HCT116 (cell line): ENCODE results near the gene C5orf63. TPM values are rescaled to one million over a fixed set of nuclear protein-coding genes. Genes with fewer than 3 reads are reported as not detected.

Experiments used
- ATAC-seq: fragments of 200-7000 bp; cut with Tn5 transposase; 2 replicates; pipeline ENCODE4 v1.9.1; 2020; ENCODE audit warnings: mild to moderate bottlenecking, moderate library complexity
- Bru-seq: library from RNA; stranded (reverse); fragments of 400-500 nt; gene quantifications from one replicate; lab custom pipeline; 2021; lab: Mats Ljungman, UMichigan
- BruChase-seq, 2 experiments: library from RNA; stranded (reverse); fragments of 400-500 nt; gene quantifications; one replicate each; lab custom pipeline; 2021; lab: Mats Ljungman, UMichigan
- BruUV-seq: library from RNA; stranded (reverse); fragments of 400-500 nt; replicated peaks from 2 replicates; lab custom pipeline; 2021; lab: Mats Ljungman, UMichigan
- CTCF ChIA-PET: fragments of 300-600 bp; sonication (Branson Sonifier 250); formaldehyde crosslinking; loops from one replicate; lab custom pipeline; 2021; ENCODE audit warnings: antibody characterized with exemption; lab: Charles Lee
- POLR2A ChIA-PET: fragments of 300-600, 350-600 bp; sonication (Branson Sonifier 250); formaldehyde crosslinking; loops from one replicate; lab custom pipeline; 2021; ENCODE audit warnings: antibody characterized with exemption; lab: Charles Lee
- RAD21 ChIA-PET, 2 experiments: fragments of 300-600 bp; sonication (Branson Sonifier 250); formaldehyde crosslinking; loops; one replicate each; lab custom pipeline; 2023; ENCODE audit warnings: low total read pairs in 2 of 2; ENCODE audit not compliant: uncharacterized antibody in 2 of 2, unreplicated experiment in 2 of 2, low non-redundant PET in 1 of 2; lab: Charles Lee
- DNase-seq: peaks from one replicate; pipeline ENCODE4 v3.0.0-alpha.2; 2010; ENCODE audit warnings: low read depth, low spot score
- H2AFZ ChIP-seq: fragments of 200-600 bp; shearing (Covaris generic), sonication (generic); 2 replicates; pipeline ENCODE4 v1.6.1; 2017; ENCODE audit warnings: low read depth, mixed run types, mixed read lengths, antibody characterized with exemption, low read length; ENCODE audit not compliant: poor library complexity, severe bottlenecking
- H3K27ac ChIP-seq: 2 replicates; pipeline ENCODE4 v1.5.1; 2012; ENCODE audit warnings: low read depth, low read length
- H3K27me3 ChIP-seq: fragments of 200-600 bp; sonication (generic); 2 replicates; pipeline ENCODE4 v1.6.1; 2016; ENCODE audit warnings: mixed run types, low read length, mixed read lengths; ENCODE audit not compliant: insufficient read depth
- H3K36me3 ChIP-seq, 2 experiments: fragments of 200-500 bp in 1 of 2; fragments of 200-600 bp in 1 of 2; sonication (Bioruptor generic) in 1 of 2; sonication (generic) in 1 of 2; 2 replicates each; pipeline versions ENCODE4 v1.5.1 to v1.6.1; 2014 to 2016; ENCODE audit warnings: low read length in 2 of 2, inconsistent platforms in 1 of 2, mixed read lengths in 1 of 2, mixed run types in 1 of 2; ENCODE audit not compliant: insufficient read depth in 2 of 2, control insufficient read depth in 1 of 2
- H3K4me1 ChIP-seq, 2 experiments: fragments of 200-600 bp in 1 of 2; sonication (generic) in 1 of 2; 2 replicates each; pipeline versions ENCODE4 v1.5.1 to v1.6.1; 2012 to 2017; ENCODE audit warnings: low read length in 2 of 2, inconsistent platforms in 1 of 2, mild to moderate bottlenecking in 1 of 2, mixed read lengths in 1 of 2, mixed run types in 1 of 2, moderate library complexity in 1 of 2; ENCODE audit not compliant: insufficient read depth in 2 of 2, control insufficient read depth in 1 of 2
- H3K4me2 ChIP-seq: fragments of 200-600 bp; sonication (generic); 2 replicates; pipeline ENCODE4 v1.6.1; 2017; ENCODE audit warnings: mixed run types, low read length, mixed read lengths
- H3K4me3 ChIP-seq, 2 experiments: fragments of 200-600 bp in 1 of 2; sonication (generic) in 1 of 2; replicated peaks in 1 of 2; 2 replicates each; pipeline ENCODE4 v1.5.1; 2011 to 2016; ENCODE audit warnings: low read length in 2 of 2, control low read depth in 1 of 2, low read depth in 1 of 2, mild to moderate bottlenecking in 1 of 2, mixed read lengths in 1 of 2, mixed run types in 1 of 2
- H3K79me2 ChIP-seq: fragments of 200-600 bp; sonication (generic); 2 replicates; pipeline ENCODE4 v1.6.1; 2017; ENCODE audit warnings: mild to moderate bottlenecking, mixed run types, low read length, moderate library complexity, mixed read lengths; ENCODE audit not compliant: insufficient read depth
- H3K9ac ChIP-seq: fragments of 200-600 bp; sonication (generic); 2 replicates; pipeline ENCODE4 v1.6.1; 2016; ENCODE audit warnings: low read length, mixed read lengths
- H3K9me2 ChIP-seq: fragments of 200-600 bp; sonication (generic), shearing (Covaris generic); 2 replicates; pipeline ENCODE4 v1.6.1; 2017; ENCODE audit warnings: mixed run types, mild to moderate bottlenecking, moderate library complexity; ENCODE audit not compliant: insufficient read depth
- H3K9me3 ChIP-seq, 2 experiments: fragments of 200-500 bp in 1 of 2; fragments of 200-600 bp in 1 of 2; sonication (Bioruptor generic) in 1 of 2; sonication (generic) in 1 of 2; 2 replicates each; pipeline ENCODE4 v1.6.1; 2014 to 2017; ENCODE audit warnings: low read length in 2 of 2, mixed read lengths in 2 of 2, inconsistent platforms in 1 of 2, low read depth in 1 of 2, mild to moderate bottlenecking in 1 of 2, mixed run types in 1 of 2, moderate library complexity in 1 of 2; ENCODE audit not compliant: control insufficient read depth in 1 of 2, insufficient read depth in 1 of 2
- H4K20me1 ChIP-seq: fragments of 200-600 bp; sonication (generic), shearing (Covaris generic); 2 replicates; pipeline ENCODE4 v1.6.1; 2017; ENCODE audit warnings: mixed run types, mild to moderate bottlenecking, moderate library complexity; ENCODE audit not compliant: insufficient read depth
- CBX3 ChIP-seq: IDR thresholded peaks from 2 replicates; pipeline ENCODE4 v1.6.1; 2012; ENCODE audit warnings: low read depth
- CEBPB ChIP-seq: IDR thresholded peaks from 2 replicates; pipeline ENCODE4 v1.6.1; 2012; ENCODE audit warnings: low read depth
- EGR1 ChIP-seq: IDR thresholded peaks from 2 replicates; pipeline ENCODE4 v1.6.1; 2012; ENCODE audit warnings: low read depth
- ELF1 ChIP-seq: IDR thresholded peaks from 2 replicates; pipeline ENCODE4 v1.6.1; 2012; ENCODE audit warnings: low read depth, borderline replicate concordance
- EZH2 ChIP-seq: fragments of 200-600 bp; sonication (generic); IDR thresholded peaks from 2 replicates; pipeline ENCODE4 v1.6.1; 2017; ENCODE audit warnings: antibody characterized with exemption, mixed run types
- EZH2phosphoT487 ChIP-seq: fragments of 200-600 bp; IDR thresholded peaks from 2 replicates; pipeline ENCODE4 v1.6.1; 2018; ENCODE audit warnings: antibody characterized with exemption, borderline replicate concordance
- FOSL1 ChIP-seq: IDR thresholded peaks from 2 replicates; pipeline ENCODE4 v1.6.1; 2012; ENCODE audit warnings: low read depth
- JUND ChIP-seq: IDR thresholded peaks from 2 replicates; pipeline ENCODE4 v1.6.1; 2012
- POLR2A ChIP-seq: IDR thresholded peaks from 2 replicates; pipeline ENCODE4 v1.7.0; 2011; ENCODE audit warnings: borderline replicate concordance; ENCODE audit not compliant: insufficient read depth, insufficient read length; ENCODE audit errors: extremely low read depth
- POLR2AphosphoS5 ChIP-seq: IDR thresholded peaks from 2 replicates; pipeline ENCODE4 v1.6.1; 2011; ENCODE audit warnings: mild to moderate bottlenecking, low read depth, low read length, moderate library complexity
- RAD21 ChIP-seq: IDR thresholded peaks from 2 replicates; pipeline ENCODE4 v1.6.1; 2012; ENCODE audit warnings: low read depth, mild to moderate bottlenecking
- SP1 ChIP-seq: IDR thresholded peaks from 2 replicates; pipeline ENCODE4 v1.6.1; 2012; ENCODE audit warnings: low read depth
- SRF ChIP-seq: IDR thresholded peaks from 2 replicates; pipeline ENCODE4 v1.6.1; 2012; ENCODE audit warnings: low read depth
- TCF7L2 ChIP-seq: IDR thresholded peaks from 2 replicates; pipeline ENCODE4 v1.7.0; 2011; ENCODE audit warnings: borderline replicate concordance, inconsistent platforms; ENCODE audit not compliant: insufficient read depth, insufficient read length; ENCODE audit errors: extremely low read depth
- ZFX ChIP-seq: fragments of 450-650 bp; IDR thresholded peaks from 2 replicates; pipeline ENCODE4 v1.6.1; 2017
- ZNF274 ChIP-seq: fragments of 200-500 bp; sonication (Bioruptor generic); IDR thresholded peaks from 2 replicates; pipeline ENCODE4 v1.6.1; 2014; ENCODE audit warnings: mild to moderate bottlenecking, low read depth, low read length, inconsistent platforms
- intact Hi-C: fragments of 100-400 bp; cut with micrococcal nuclease; formaldehyde crosslinking; loops from 2 replicates; pipeline ENCODE4 v1.10.0; 2022
- long read RNA-seq: library from polyadenylated mRNA; unstranded; transcript quantifications from one replicate; pipeline ENCODE4 v2.0.0, GENCODE V29; 2021; ENCODE audit not compliant: unreplicated experiment
- polyA plus RNA-seq: library from polyadenylated mRNA; unstranded; fragments of >200 nt; gene quantifications from 2 replicates; pipeline ENCODE4 v1.2.1, GENCODE V29; 2012; ENCODE audit warnings: missing spikeins
- total RNA-seq: library from RNA; stranded (reverse); gene quantifications from one replicate; pipeline ENCODE4 v1.2.1, GENCODE V29; 2021; ENCODE audit not compliant: unreplicated experiment
- TF ChIP-seq, protein P1 (sequence below): IDR thresholded peaks from 2 replicates; pipeline ENCODE4 v1.6.1; 2012
- TF ChIP-seq, protein P2 (sequence below), 3 experiments: fragments of 200-600 bp in 1 of 3; sonication (generic) in 1 of 3; IDR thresholded peaks in 2 of 3; conservative IDR thresholded peaks in 1 of 3; 2 replicates each; pipeline ENCODE4 v1.5.1; 2012 to 2017; ENCODE audit warnings: low read depth in 2 of 3, low read length in 2 of 3, antibody characterized with exemption in 1 of 3, borderline replicate concordance in 1 of 3, control low read depth in 1 of 3, mild to moderate bottlenecking in 1 of 3, mixed read lengths in 1 of 3, mixed run types in 1 of 3, moderate library complexity in 1 of 3; ENCODE audit not compliant: insufficient read depth in 1 of 3
- TF ChIP-seq, protein P3 (sequence below): IDR thresholded peaks from 2 replicates; pipeline ENCODE4 v1.6.1; 2012; ENCODE audit warnings: low read depth
- TF ChIP-seq, protein P4 (sequence below): IDR thresholded peaks from 2 replicates; pipeline ENCODE4 v1.6.1; 2012

C5orf63 gene
- total RNA-seq (4.4 TPM), Bru-seq, nascent RNA (percentile 63 among the genes with signal in this experiment), BruChase-seq, experiment 1, labeled RNA remaining after a 6-hour chase (percentile 57 among the genes with signal in this experiment), BruChase-seq, experiment 2, labeled RNA remaining after a 2-hour chase (percentile 69 among the genes with signal in this experiment)
- 2.0 and 3.6 TPM in 2 replicates for polyA plus RNA-seq
- long read RNA-seq, partial matches to known transcripts = 2 of 5 reads
- long read RNA-seq, other reads (novel, unspliced or antisense) = 1 of 5 reads

DNA sequence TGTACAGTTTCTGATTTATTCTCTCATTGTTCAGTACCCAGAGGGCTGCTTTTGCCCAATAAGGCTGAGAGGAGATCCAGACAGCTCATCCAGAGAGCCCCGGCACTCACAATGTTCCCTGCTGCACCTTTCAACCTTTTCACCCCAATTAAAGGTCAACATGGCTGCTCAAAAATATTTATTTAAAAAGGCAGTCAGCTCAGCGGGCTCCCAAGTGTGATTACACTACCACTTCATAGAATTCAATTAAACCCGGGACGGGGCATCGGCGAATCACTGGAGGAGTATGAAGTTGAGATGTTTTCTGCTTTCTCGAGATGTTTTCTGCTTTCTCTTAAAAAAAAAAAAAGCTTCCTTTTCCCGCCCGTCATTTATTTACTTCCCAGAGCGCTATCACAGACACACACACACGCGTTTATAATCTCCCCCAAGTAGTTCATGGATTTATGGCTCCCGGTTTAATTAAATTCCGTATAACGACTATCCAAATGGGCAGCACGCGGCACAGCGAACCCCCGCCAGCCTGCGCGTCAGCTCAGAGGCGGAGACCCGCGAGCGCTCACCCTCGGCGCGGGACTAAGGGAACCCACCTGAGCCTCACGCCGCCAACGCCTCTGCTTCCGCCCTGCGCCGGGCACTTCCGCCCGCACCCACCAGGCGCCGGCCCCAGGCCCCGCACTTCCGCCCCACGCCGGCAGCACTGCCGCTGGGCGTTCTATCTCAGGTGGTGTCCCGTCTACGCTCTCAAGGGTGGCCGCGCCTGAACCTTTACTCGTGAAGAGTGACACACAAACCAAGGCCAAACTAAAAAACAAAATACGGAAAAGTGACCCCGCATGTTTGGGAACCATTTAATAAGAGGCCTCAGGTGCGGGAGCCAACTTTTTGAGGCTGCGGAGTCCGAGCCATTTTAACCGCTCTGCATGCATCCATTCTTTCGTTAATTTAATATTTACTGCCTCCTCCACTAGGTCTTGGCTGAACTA lies at the start of gene C5orf63:
Gene C5orf63 (minus strand): TSS at position 642 of the 986 bp plus-strand sequence. CDS start 14,507 bp downstream, outside the sequence.
- Histone ChIP-seq H3K9me3 (no peaks in the 10 kb centered on the region), H3K4me1 (peaks cover 6 to 18% of the 10 kb centered on the region in 2 experiments; a peak in 3 of 4 replicates), H4K20me1 (no peaks in the 10 kb centered on the region), H3K36me3 (no peaks in the 10 kb centered on the region), H3K4me2 (peak within 1 kb of the TSS; percentile 71), H3K9me2 (no peaks in the 10 kb centered on the region), H2AFZ (peak within 1 kb of the TSS; percentile 65), H3K4me3 (peak within 1 kb of the TSS; percentile 57 to 58), H3K27me3 (no peaks in the 10 kb centered on the region), H3K79me2 (no peaks in the 10 kb centered on the region), H3K9ac (peak within 1 kb of the TSS; percentile 69), H3K27ac (peak within 1 kb of the TSS; percentile 58)
- RAD21 ChIA-PET = no interaction called here
- ATAC-seq (peak; percentile 96), DNase-seq (peak; percentile 8)
- TSS peak; percentile 99 for BruUV-seq
- POLR2A ChIA-PET = no interaction called here
- CTCF ChIA-PET = no interaction called here
- intact Hi-C loops = no loop called here
- TF ChIP-seq, protein P1, sequence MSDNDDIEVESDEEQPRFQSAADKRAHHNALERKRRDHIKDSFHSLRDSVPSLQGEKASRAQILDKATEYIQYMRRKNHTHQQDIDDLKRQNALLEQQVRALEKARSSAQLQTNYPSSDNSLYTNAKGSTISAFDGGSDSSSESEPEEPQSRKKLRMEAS = peak; percentile 67; the same call in 1 of the 2 replicates
- TF ChIP-seq ZNF274 (no peak), TCF7L2 (no peak), ZFX (no peak), EZH2phosphoT487 (no peak), JUND (no peak), ELF1 (peak; percentile 76), EZH2 (no peak), SP1 (no peak), SRF (no peak), EGR1 (peak; percentile 62; the same call in 1 of the 2 replicates), RAD21 (no peak), POLR2A (peak; percentile 54), FOSL1 (no peak), CBX3 (no peak), CEBPB (no peak), POLR2AphosphoS5 (peak; percentile 67; the same call in 1 of the 2 replicates)
- TF ChIP-seq, protein P2, sequence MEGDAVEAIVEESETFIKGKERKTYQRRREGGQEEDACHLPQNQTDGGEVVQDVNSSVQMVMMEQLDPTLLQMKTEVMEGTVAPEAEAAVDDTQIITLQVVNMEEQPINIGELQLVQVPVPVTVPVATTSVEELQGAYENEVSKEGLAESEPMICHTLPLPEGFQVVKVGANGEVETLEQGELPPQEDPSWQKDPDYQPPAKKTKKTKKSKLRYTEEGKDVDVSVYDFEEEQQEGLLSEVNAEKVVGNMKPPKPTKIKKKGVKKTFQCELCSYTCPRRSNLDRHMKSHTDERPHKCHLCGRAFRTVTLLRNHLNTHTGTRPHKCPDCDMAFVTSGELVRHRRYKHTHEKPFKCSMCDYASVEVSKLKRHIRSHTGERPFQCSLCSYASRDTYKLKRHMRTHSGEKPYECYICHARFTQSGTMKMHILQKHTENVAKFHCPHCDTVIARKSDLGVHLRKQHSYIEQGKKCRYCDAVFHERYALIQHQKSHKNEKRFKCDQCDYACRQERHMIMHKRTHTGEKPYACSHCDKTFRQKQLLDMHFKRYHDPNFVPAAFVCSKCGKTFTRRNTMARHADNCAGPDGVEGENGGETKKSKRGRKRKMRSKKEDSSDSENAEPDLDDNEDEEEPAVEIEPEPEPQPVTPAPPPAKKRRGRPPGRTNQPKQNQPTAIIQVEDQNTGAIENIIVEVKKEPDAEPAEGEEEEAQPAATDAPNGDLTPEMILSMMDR (IDR thresholded peaks at IDR 0.05 in 2 of 3, conservative IDR thresholded peaks at IDR 0.05 in 1 of 3; ENCODE audit: borderline replicate concordance in 1 of 3, insufficient read depth in 1 of 3, low read depth in 2 of 3, low read length in 2 of 3) = no peak
- TF ChIP-seq, protein P3, sequence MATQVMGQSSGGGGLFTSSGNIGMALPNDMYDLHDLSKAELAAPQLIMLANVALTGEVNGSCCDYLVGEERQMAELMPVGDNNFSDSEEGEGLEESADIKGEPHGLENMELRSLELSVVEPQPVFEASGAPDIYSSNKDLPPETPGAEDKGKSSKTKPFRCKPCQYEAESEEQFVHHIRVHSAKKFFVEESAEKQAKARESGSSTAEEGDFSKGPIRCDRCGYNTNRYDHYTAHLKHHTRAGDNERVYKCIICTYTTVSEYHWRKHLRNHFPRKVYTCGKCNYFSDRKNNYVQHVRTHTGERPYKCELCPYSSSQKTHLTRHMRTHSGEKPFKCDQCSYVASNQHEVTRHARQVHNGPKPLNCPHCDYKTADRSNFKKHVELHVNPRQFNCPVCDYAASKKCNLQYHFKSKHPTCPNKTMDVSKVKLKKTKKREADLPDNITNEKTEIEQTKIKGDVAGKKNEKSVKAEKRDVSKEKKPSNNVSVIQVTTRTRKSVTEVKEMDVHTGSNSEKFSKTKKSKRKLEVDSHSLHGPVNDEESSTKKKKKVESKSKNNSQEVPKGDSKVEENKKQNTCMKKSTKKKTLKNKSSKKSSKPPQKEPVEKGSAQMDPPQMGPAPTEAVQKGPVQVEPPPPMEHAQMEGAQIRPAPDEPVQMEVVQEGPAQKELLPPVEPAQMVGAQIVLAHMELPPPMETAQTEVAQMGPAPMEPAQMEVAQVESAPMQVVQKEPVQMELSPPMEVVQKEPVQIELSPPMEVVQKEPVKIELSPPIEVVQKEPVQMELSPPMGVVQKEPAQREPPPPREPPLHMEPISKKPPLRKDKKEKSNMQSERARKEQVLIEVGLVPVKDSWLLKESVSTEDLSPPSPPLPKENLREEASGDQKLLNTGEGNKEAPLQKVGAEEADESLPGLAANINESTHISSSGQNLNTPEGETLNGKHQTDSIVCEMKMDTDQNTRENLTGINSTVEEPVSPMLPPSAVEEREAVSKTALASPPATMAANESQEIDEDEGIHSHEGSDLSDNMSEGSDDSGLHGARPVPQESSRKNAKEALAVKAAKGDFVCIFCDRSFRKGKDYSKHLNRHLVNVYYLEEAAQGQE = no peak
- TF ChIP-seq, protein P4, sequence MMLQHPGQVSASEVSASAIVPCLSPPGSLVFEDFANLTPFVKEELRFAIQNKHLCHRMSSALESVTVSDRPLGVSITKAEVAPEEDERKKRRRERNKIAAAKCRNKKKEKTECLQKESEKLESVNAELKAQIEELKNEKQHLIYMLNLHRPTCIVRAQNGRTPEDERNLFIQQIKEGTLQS = no peak
